GM12878 (cell line): ENCODE data around the gene ATL3. TPM values are rescaled to one million over a fixed set of nuclear protein-coding genes. Genes with fewer than 3 reads are reported as not detected.
A peak's percentile ranks its signal among the peaks of the same experiment; 100 is the strongest.

Experiments used
- BHLHE40 ChIP-seq, 2 experiments: fragments of 450-650 bp in 1 of 2; IDR thresholded peaks; 2 replicates each; pipeline ENCODE4 v1.6.1; 2011 to 2017; ENCODE audit warnings: low read depth in 2 of 2, borderline replicate concordance in 1 of 2, improper control_type of control experiment in 1 of 2, low read length in 1 of 2, mild to moderate bottlenecking in 1 of 2
- BRCA1 ChIP-seq: IDR thresholded peaks from 2 replicates; pipeline ENCODE4 v1.6.1; 2011; ENCODE audit warnings: low read depth, low read length, improper control_type of control experiment
- CBX5 ChIP-seq: sonication (generic); IDR thresholded peaks from 2 replicates; pipeline ENCODE4 v1.6.1; 2016; ENCODE audit warnings: low read depth, moderate library complexity, mild to moderate bottlenecking, inconsistent platforms
- CHD1 ChIP-seq: IDR thresholded peaks from 2 replicates; pipeline ENCODE4 v1.6.1; 2012; ENCODE audit warnings: low read depth, low read length, improper control_type of control experiment
- CREM ChIP-seq: IDR thresholded peaks from 2 replicates; pipeline ENCODE4 v1.6.1; 2014; ENCODE audit warnings: antibody characterized with exemption, low read depth
- ELK1 ChIP-seq: IDR thresholded peaks from 2 replicates; pipeline ENCODE4 v1.6.1; 2012; ENCODE audit warnings: low read depth, low read length, improper control_type of control experiment
- FOS ChIP-seq: IDR thresholded peaks from 3 replicates; pipeline ENCODE4 v1.6.1; 2011; ENCODE audit warnings: borderline replicate concordance; ENCODE audit not compliant: insufficient read length; ENCODE audit errors: extremely low read depth
- IKZF1 ChIP-seq: fragments of 450-650 bp; conservative IDR thresholded peaks from 2 replicates; pipeline ENCODE4 v1.6.1; 2017; ENCODE audit warnings: antibody characterized with exemption, mild to moderate bottlenecking
- MEF2A ChIP-seq: IDR thresholded peaks from 2 replicates; pipeline ENCODE4 v1.6.1; 2011; ENCODE audit warnings: low read depth, mild to moderate bottlenecking, low read length, moderate library complexity; ENCODE audit not compliant: insufficient read depth
- NFYB ChIP-seq: IDR thresholded peaks from 2 replicates; pipeline ENCODE4 v1.6.1; 2011; ENCODE audit warnings: low read depth, mild to moderate bottlenecking, low read length, improper control_type of control experiment, moderate library complexity; ENCODE audit not compliant: insufficient read depth
- PKNOX1 ChIP-seq: fragments of 450-650 bp; IDR thresholded peaks from 2 replicates; pipeline ENCODE4 v1.6.1; 2016; ENCODE audit warnings: mild to moderate bottlenecking
- RAD21 ChIP-seq: IDR thresholded peaks from 2 replicates; pipeline ENCODE4 v1.6.1; 2011; ENCODE audit warnings: mild to moderate bottlenecking, low read depth, low read length, moderate library complexity; ENCODE audit not compliant: insufficient read depth
- RUNX3 ChIP-seq: IDR thresholded peaks from 2 replicates; pipeline ENCODE4 v1.6.1; 2012; ENCODE audit warnings: low read length, inconsistent platforms
- SIX5 ChIP-seq: IDR thresholded peaks from 2 replicates; pipeline ENCODE4 v1.6.1; 2011; ENCODE audit warnings: mild to moderate bottlenecking, low read depth, low read length, moderate library complexity; ENCODE audit not compliant: severe bottlenecking
- SP1 ChIP-seq: IDR thresholded peaks from one replicate; pipeline ENCODE4 v1.6.1; 2011; ENCODE audit warnings: low read depth, low read length
- USF2 ChIP-seq: IDR thresholded peaks from 2 replicates; pipeline ENCODE4 v1.6.1; 2011; ENCODE audit warnings: low read depth, low read length, improper control_type of control experiment, borderline replicate concordance
- ZBTB40 ChIP-seq: fragments of 450-650 bp; IDR thresholded peaks from 2 replicates; pipeline ENCODE4 v1.6.1; 2016; ENCODE audit warnings: mild to moderate bottlenecking, moderate library complexity, borderline replicate concordance
- ZNF217 ChIP-seq: fragments of 450-650 bp; IDR thresholded peaks from 2 replicates; pipeline ENCODE4 v1.6.1; 2017; ENCODE audit warnings: antibody characterized with exemption, mild to moderate bottlenecking
- polyA plus RNA-seq, 11 experiments: library from polyadenylated mRNA; depleted of rRNA in 4 of 11; unstranded in 6 of 11; stranded (reverse) in 5 of 11; fragments of >200 nt; fragmentation: Nextera tagmentation in 4 of 11; fragmentation: Illumina TruSeq in 1 of 11; extraction: Ambion mirVana in 4 of 11; extraction: Trizol in 1 of 11; gene quantifications; 1 replicate in 1 of 11; 2 replicates in 10 of 11; pipeline versions ENCODE4 v1.2.1 to v1.2.3, GENCODE V29; 2011 to 2016; ENCODE audit warnings: inconsistent platforms in 2 of 11, missing spikeins in 2 of 11, low read depth in 1 of 11
- total RNA-seq, 4 experiments: library from RNA; depleted of rRNA in 3 of 4; stranded (reverse); fragments of >200 nt in 3 of 4; fragmentation: Illumina TruSeq in 1 of 4; extraction: Trizol in 1 of 4; gene quantifications; 2 replicates each; pipeline versions ENCODE4 v1.2.1 to v1.2.3, GENCODE V29; 2013 to 2021

The ATL3 gene
- total and polyA plus RNA-seq, 10 of the 15 experiments (the other 5 are each of a cell fraction or from before 2014, with no cell fraction given) = 12.0 to 36.0 (median 21.5) TPM

- TF ChIP-seq NFYB = peak; percentile 41; the same call in 1 of the 2 replicates
- TF ChIP-seq RUNX3 = peak; percentile 63
- peak; percentile 63 for TF ChIP-seq SP1
- TF ChIP-seq ZNF217 = 0 out of 2 replicates have a peak, but pooled peaks have one; percentile 37
- TF ChIP-seq FOS = no peak
- no peak for TF ChIP-seq ELK1
- no peak for TF ChIP-seq CHD1
- TF ChIP-seq BRCA1 = no peak
- peak; percentile 64 to 89; a peak in 2 of 4 replicates for TF ChIP-seq BHLHE40 (IDR thresholded peaks at IDR 0.05; ENCODE audit: borderline replicate concordance in 1 of 2, low read depth in 2 of 2, low read length in 1 of 2)
- TF ChIP-seq CREM = peak; percentile 56; the same call in 1 of the 2 replicates
- TF ChIP-seq IKZF1 = peak; percentile 99
- no peak for TF ChIP-seq RAD21
- TF ChIP-seq SIX5 = peak; percentile 88
- no peak for TF ChIP-seq CBX5
- TF ChIP-seq USF2 = no peak
- TF ChIP-seq PKNOX1 = peak; percentile 36; the same call in 1 of the 2 replicates
- no peak for TF ChIP-seq ZBTB40
- no peak for TF ChIP-seq MEF2A
These were observed at the start of gene ATL3 (continued) for GRCh38 chr11:63671322-63672155.
